Common myeloid progenitor, CD34-positive (primary cell): Measurements from ENCODE around the gene CDK15.

Experiments
- CTCF ChIA-PET: fragments of 350-600 bp; sonication (Branson Sonifier 250); formaldehyde crosslinking; loops from one replicate; lab custom pipeline; 2021; ENCODE audit warnings: antibody characterized with exemption; lab: Charles Lee
- POLR2A ChIA-PET: fragments of 350-600 bp; sonication (Branson Sonifier 250); formaldehyde crosslinking; loops from one replicate; lab custom pipeline; 2021; ENCODE audit warnings: antibody characterized with exemption; lab: Charles Lee
- DNase-seq, 3 donors: peaks; one replicate each; pipeline versions ENCODE4 v3.0.0 to v3.0.0-alpha.2; 2013
- H3K27ac ChIP-seq, 2 experiments: 1 replicate in 1 of 2; 2 replicates in 1 of 2; pipeline ENCODE4 v1.7.0; 2013; ENCODE audit warnings: inconsistent platforms in 2 of 2, low read length in 2 of 2, mild to moderate bottlenecking in 2 of 2, low read depth in 1 of 2, moderate library complexity in 1 of 2; ENCODE audit not compliant: severe bottlenecking in 2 of 2, insufficient read depth in 1 of 2, poor library complexity in 1 of 2
- H3K27me3 ChIP-seq, 5 experiments: replicated peaks in 2 of 5; 1 replicate in 3 of 5; 2 replicates in 2 of 5; pipeline versions ENCODE4 v1.6.1 to v1.7.0; 2013; ENCODE audit warnings: low read length in 4 of 5, mild to moderate bottlenecking in 2 of 5, moderate library complexity in 2 of 5, inconsistent platforms in 1 of 5; ENCODE audit not compliant: insufficient read depth in 5 of 5, control insufficient read depth in 4 of 5
- H3K36me3 ChIP-seq, 4 experiments: 1 replicate in 2 of 4; 2 replicates in 2 of 4; pipeline versions ENCODE4 v1.6.1 to v1.7.0; 2013; ENCODE audit warnings: low read length in 3 of 4, control low read depth in 1 of 4, mild to moderate bottlenecking in 1 of 4; ENCODE audit not compliant: control insufficient read depth in 4 of 4, insufficient read depth in 4 of 4
- H3K4me1 ChIP-seq, 4 experiments: 1 replicate in 3 of 4; 2 replicates in 1 of 4; pipeline versions ENCODE4 v1.6.1 to v1.7.1; 2013; ENCODE audit warnings: low read length in 3 of 4, mild to moderate bottlenecking in 3 of 4, control low read depth in 1 of 4, inconsistent platforms in 1 of 4, moderate library complexity in 1 of 4; ENCODE audit not compliant: control insufficient read depth in 4 of 4, insufficient read depth in 4 of 4; ENCODE audit errors: control extremely low read depth in 1 of 4
- H3K4me3 ChIP-seq, 7 experiments: 1 replicate in 4 of 7; 2 replicates in 3 of 7; pipeline versions ENCODE4 v1.5.1 to v1.7.0; 2013; ENCODE audit warnings: mild to moderate bottlenecking in 7 of 7, low read length in 6 of 7, moderate library complexity in 6 of 7, inconsistent platforms in 2 of 7, low read depth in 2 of 7, control low read depth in 1 of 7; ENCODE audit not compliant: insufficient read depth in 4 of 7, control insufficient read depth in 1 of 7; ENCODE audit errors: extremely low read depth in 1 of 7
- H3K9me3 ChIP-seq, 5 experiments: 1 replicate in 4 of 5; 2 replicates in 1 of 5; pipeline versions ENCODE4 v1.6.1 to v1.7.1; 2013; ENCODE audit warnings: low read length in 4 of 5, mild to moderate bottlenecking in 2 of 5, inconsistent platforms in 1 of 5, low read depth in 1 of 5, moderate library complexity in 1 of 5; ENCODE audit not compliant: control insufficient read depth in 4 of 5, insufficient read depth in 2 of 5; ENCODE audit errors: control extremely low read depth in 1 of 5
- WGBS: methylation state at CpG from one replicate; pipeline ENCODE4 v1.1.5; 2013; ENCODE audit not compliant: insufficient coverage; 5-methylcytosine and 5-hydroxymethylcytosine counted together

CDK15 gene

DNA sequence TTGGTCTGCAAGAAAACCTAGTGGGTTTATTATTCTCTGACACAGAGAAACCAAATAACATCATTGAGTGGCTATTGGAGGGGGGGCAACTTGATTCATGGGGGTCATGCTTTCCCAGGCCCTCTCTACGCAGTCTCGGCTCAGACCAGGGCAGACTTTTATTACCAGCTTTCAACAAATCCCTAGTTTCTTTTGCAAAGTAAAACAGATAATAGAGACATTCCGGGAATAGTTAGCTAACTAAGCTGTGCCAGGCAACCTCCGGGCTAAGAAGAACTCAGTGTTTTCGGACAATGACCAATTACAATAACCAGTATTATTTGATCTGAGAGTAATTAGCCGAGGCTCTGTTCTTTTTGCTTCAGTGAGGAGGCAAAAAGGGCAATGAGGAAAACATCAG lies 66.3 kb downstream of the CDK15 start:
- ChIA-PET POLR2A (no interaction called here), CTCF (no interaction called here)
- 100% methylated on average over 3 of the region's 6 CpGs for WGBS

DNA sequence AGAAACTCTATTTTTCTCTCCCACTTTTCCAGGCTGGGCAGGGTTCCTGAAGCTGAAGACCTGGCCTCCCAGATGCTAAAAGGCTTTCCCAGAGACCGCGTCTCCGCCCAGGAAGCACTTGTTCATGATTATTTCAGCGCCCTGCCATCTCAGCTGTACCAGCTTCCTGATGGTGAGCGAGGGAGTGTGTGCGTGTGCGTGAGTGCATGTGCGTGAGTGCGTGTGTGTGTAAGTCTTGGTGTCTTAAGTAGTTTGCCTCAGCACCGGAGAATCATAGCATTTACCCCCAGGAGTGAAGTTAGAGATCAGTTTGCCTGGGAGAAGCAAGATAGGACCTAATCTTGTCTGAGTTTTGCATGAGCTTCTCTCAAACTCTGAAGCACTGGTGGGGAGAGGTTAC lies 73.7 kb downstream of the CDK15 start:
- peak; percentile 74 to 86 (median 77) for DNase-seq
- Histone ChIP-seq H3K9me3 (no peaks in the 10 kb centered on the region), H3K36me3 (no peaks in the 10 kb centered on the region), H3K4me1 (peaks cover 6 to 49% (median 38%) of the 10 kb centered on the region in 4 experiments), H3K4me3 (peak overlapping the region in 1 of 7 experiments; percentile 16), H3K27me3 (no peaks in the 10 kb centered on the region), H3K27ac (no peak overlapping the region)
- POLR2A ChIA-PET = no interaction called here
- WGBS = 8% methylated on average over 10 of the region's 10 CpGs
- CTCF ChIA-PET = interaction anchor here (1.2 to 1.9 kb wide), 6 partner anchors 13 to 91 kb away, joined by 3 to 7 read pairs (median 4); no protein-coding TSS in a partner anchor

More for the DNA sequence above, 66.3 kb downstream of the CDK15 start:
- Histone ChIP-seq H3K27me3 (no peaks in the 10 kb centered on the region), H3K4me3 (no peak overlapping the region), H3K9me3 (no peaks in the 10 kb centered on the region), H3K4me1 (peaks cover 0 to 4% (median 0%) of the 10 kb centered on the region in 4 experiments), H3K27ac (no peak overlapping the region), H3K36me3 (no peaks in the 10 kb centered on the region)
- DNase-seq = no peak

DNA sequence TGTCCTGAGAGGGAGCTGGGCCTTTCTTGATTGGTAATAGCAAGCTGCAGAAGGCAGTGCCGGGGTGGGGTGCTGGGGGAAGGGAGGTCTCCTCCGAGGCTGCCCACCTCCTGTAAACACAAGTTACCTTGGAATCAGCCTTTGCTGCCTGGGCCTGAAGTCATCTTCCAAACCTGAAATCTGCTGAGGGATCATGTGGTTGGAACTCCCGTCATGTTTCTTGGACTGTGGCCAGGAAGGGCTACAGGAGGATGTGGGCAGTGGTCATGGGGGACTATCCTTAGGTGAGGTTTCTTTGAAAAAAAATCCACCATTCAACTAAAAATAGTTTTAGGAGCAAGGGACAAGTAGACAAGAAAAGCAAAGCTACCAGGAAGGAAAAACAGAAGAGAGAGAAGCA lies 74.2 kb downstream of the CDK15 start:
- Histone ChIP-seq H3K27ac (no peak overlapping the region), H3K4me1 (peaks cover 6 to 49% (median 38%) of the 10 kb centered on the region in 4 experiments), H3K36me3 (no peaks in the 10 kb centered on the region), H3K4me3 (peak overlapping the region in 1 of 7 experiments; percentile 19), H3K9me3 (no peaks in the 10 kb centered on the region), H3K27me3 (no peaks in the 10 kb centered on the region)
- peak; percentile 75 to 89 (median 89) for DNase-seq
- CTCF ChIA-PET = interaction anchor here (1.2 to 1.5 kb wide), 6 partner anchors 12 to 92 kb away, joined by 3 to 7 read pairs (median 4); no protein-coding TSS in a partner anchor
- POLR2A ChIA-PET = interaction anchor here (0.7 kb wide), 1 partner anchor 149 kb away, joined by 3 read pairs; no protein-coding TSS in a partner anchor
- WGBS = 3% methylated on average over 3 of the region's 3 CpGs

DNA sequence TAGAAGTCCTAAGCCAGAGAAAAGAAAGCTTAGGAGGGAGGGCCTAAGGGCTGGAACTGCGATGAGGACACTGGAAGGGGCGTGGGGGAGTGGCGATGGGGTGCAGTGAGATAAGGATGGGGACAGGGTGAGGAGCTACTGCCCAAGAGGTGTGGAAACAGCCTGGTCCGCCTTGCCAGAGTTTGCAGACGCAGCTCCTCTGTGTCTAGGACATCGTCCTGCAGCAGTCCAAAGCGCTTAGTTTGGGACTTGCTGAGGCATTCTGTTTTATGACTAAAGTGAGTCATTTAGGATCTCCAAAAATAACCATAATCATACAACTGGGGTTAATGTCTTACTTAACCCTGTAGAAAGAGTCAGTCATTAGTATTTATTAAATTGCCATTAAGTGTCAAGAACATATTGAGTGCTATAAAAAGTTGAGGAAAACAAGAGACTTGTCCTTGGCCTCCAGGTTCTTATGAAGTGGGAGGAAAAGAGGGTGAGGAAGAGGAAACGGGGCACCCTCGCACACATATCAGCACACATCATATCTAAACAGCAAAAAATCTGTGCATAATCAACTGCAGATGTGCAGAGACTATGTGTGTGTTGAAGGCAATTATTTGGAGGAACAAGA lies 74.8 kb downstream of the CDK15 start:
- no peak overlapping the region for H3K27ac ChIP-seq
- 37% methylated on average over 5 of the region's 9 CpGs for WGBS
- H3K36me3 ChIP-seq = no peaks in the 10 kb centered on the region
- no peak for DNase-seq
- H3K9me3 ChIP-seq = no peaks in the 10 kb centered on the region
- peak overlapping the region in 1 of 7 experiments; percentile 17 for H3K4me3 ChIP-seq
- peaks cover 6 to 49% (median 38%) of the 10 kb centered on the region in 4 experiments for H3K4me1 ChIP-seq
- ChIA-PET CTCF (interaction anchor here (1.2 to 1.5 kb wide), 7 partner anchors 12 to 92 kb away, joined by 3 to 7 read pairs (median 4); no protein-coding TSS in a partner anchor), POLR2A (interaction anchor here (0.7 kb wide), 1 partner anchor 149 kb away, joined by 3 read pairs; no protein-coding TSS in a partner anchor)
- H3K27me3 ChIP-seq = no peaks in the 10 kb centered on the region

- Histone ChIP-seq H3K27ac (no peak overlapping the region), H3K4me1 (peaks cover 6 to 49% (median 35%) of the 10 kb centered on the region in 4 experiments), H3K27me3 (no peaks in the 10 kb centered on the region), H3K4me3 (peak overlapping the region in 1 of 7 experiments; percentile 43), H3K36me3 (no peaks in the 10 kb centered on the region), H3K9me3 (no peaks in the 10 kb centered on the region)
- ChIA-PET CTCF (interaction anchor here (1.2 to 1.4 kb wide), 2 partner anchors 11 to 21 kb away, joined by 4 read pairs; no protein-coding TSS in a partner anchor), POLR2A (no interaction called here)
- 94% methylated on average over 4 of the region's 4 CpGs for WGBS
- no peak for DNase-seq
These were observed 75.4 kb downstream of the CDK15 start for GRCh38 chr2:201881741-201882140.

- Histone ChIP-seq H3K27ac (no peak overlapping the region), H3K36me3 (no peaks in the 10 kb centered on the region), H3K27me3 (no peaks in the 10 kb centered on the region), H3K4me3 (peak overlapping the region in 5 of 7 experiments; percentile 1 to 70 (median 43)), H3K4me1 (peaks cover 6 to 49% (median 35%) of the 10 kb centered on the region in 4 experiments), H3K9me3 (no peaks in the 10 kb centered on the region)
- ChIA-PET CTCF (interaction anchor here (0.6 to 1.2 kb wide), 2 partner anchors 10 to 22 kb away, joined by 3 to 4 read pairs; no protein-coding TSS in a partner anchor), POLR2A (no interaction called here)
- WGBS = 0% methylated on average over 10 of the region's 14 CpGs
- DNase-seq = peak; percentile 55 to 91 (median 89)
These were observed 76.2 kb downstream of the CDK15 start for GRCh38 chr2:201882353-201883090.
